CD1c-positive myeloid dendritic cell (primary cell): ENCODE results near the gene DDN.
A peak's percentile ranks its signal among the peaks of the same experiment; 100 is the strongest.

ENCODE experiments used
- DNase-seq: peaks from one replicate; pipeline ENCODE4 v3.0.0-alpha.2; 2016; ENCODE audit errors: extremely low spot score

DDN gene

DNA sequence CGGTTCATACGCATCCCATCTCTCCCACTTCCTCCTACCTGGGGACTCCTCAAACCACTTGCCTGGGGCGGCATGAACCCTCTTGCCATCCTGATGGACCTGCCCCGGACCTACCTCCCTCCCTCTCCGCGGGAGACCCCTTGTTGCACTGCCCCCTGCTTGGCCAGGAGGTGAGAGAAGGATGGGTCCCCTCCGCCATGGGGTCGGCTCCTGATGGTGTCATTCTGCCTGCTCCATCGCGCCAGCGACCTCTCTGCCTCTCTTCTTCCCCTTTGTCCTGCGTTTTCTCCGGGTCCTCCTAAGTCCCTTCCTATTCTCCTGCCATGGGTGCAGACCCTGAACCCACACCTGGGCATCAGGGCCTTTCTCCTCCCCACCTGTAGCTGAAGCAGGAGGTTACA lies 17.4 kb downstream of the DDN start:
- DNase-seq: no peak

DNA sequence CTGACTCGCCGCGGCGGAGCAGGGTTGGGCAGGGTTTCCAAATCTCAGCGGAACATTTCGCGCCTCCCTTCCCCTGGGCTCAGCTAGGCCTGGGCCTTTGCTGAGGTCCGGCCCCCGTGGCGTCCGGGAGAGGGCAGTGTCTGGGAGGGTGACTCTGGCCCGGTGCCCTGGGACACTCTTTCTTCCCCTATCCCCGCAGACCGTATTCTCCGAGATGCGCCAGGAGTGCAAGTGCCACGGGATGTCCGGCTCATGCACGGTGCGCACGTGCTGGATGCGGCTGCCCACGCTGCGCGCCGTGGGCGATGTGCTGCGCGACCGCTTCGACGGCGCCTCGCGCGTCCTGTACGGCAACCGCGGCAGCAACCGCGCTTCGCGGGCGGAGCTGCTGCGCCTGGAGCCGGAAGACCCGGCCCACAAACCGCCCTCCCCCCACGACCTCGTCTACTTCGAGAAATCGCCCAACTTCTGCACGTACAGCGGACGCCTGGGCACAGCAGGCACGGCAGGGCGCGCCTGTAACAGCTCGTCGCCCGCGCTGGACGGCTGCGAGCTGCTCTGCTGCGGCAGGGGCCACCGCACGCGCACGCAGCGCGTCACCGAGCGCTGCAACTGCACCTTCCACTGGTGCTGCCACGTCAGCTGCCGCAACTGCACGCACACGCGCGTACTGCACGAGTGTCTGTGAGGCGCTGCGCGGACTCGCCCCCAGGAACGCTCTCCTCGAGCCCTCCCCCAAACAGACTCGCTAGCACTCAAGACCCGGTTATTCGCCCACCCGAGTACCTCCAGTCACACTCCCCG lies 18.0 kb downstream of the DDN start:
- peak; percentile 80 for DNase-seq

DNA sequence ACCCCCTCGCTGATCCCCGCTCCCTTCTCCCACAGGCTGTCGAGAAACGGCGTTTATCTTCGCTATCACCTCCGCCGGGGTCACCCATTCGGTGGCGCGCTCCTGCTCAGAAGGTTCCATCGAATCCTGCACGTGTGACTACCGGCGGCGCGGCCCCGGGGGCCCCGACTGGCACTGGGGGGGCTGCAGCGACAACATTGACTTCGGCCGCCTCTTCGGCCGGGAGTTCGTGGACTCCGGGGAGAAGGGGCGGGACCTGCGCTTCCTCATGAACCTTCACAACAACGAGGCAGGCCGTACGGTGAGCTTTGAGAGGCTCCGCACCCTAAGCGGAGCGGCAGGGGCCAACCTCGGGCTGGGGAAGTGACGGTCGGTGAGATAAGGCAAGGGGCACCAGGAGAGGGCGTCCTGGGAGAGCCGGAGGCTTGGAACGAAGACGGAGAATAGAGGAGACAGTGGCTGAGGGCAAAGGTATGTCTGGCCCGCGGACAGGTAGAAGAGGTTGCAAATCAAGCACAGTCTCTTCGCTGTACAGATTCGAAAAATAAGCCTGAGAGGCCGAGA lies 18.7 kb downstream of the DDN start:
- DNase-seq: peak; percentile 45

GRCh38 chr12:48979602-48980388 lies 19.4 kb downstream of the DDN start:
- DNase-seq: peak; percentile 39

- DNase-seq: peak; percentile 38
Observed at GRCh38 chr12:48978741-48979601, 20.2 kb downstream of the DDN start.

GRCh38 chr12:48978291-48978740 lies 20.9 kb downstream of the DDN start, which contains the start of gene WNT1:
WNT1 (plus strand) TSS chr12:48978322; CDS start chr12:48978651, 329 bp downstream.
- no peak for DNase-seq

GRCh38 chr12:48977290-48978281 lies 21.6 kb downstream of the DDN start:
- peak; percentile 80 for DNase-seq

- DNase-seq: peak; percentile 51
Observed at GRCh38 chr12:48973941-48974673, 25.1 kb downstream of the DDN start.

- DNase-seq: peak; percentile 60
Observed at GRCh38 chr12:48973531-48973930, 25.6 kb downstream of the DDN start.

DNA sequence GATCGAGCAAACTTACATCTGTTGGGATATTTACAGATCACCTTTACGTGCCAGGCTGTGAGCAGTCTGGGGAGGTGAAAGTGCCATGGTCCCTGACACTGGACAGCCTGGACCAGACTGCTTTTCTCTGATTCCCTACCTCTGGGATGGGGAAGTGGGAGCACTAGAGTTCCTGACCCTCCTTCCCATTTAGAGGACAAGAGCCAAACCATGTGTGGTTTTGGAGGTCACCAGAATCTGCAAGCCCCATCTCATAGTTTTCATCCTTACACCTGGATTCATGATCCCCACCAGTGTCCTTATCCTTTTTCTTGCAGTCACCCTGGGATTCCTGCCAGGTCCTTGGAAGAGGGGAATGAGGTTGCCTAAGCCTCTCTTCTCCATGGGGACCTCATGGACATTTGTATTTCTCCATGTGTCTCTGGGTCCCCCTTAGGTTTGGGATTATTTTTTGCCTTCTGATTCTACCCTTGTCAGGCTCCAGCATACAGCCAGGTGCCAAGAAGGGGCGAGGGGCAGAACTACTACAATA lies 26.2 kb downstream of the DDN start:
- no peak for DNase-seq

DNA sequence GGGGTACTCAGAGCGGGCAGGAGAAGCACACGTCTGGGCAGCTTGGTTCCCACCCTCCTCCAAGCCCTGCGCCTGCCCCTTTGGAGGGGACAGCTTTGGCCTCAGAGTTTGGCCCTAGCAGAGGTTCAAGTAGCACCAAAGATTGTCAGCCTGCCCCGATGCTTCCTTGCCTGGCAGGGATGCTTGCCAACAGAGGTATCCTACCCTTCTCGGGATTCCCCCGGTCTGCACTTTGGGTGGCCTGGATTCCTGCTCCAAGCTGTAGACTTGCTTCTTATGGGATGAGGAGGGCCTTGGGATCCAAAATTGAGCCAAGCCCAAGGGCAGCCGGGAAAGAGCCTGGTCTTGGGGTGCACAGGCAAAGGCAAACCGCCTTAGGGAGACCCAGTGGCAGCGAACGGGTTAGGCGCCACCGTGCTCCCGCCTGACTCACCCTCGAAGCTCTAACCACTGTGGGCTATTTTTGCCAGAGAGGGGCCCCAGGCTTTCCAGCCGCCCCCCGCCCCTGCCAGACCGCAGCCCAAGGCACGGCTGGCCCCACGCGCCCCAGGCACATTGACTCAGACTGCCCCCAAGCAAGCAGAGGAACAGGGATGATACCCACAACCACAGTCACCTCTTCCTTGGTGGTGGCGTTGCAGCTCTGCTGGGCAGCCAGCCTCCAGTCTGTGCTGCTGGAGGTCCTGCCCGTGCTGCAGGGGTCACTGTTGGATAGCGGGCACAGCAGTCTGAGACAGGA lies 26.8 kb downstream of the DDN start:
- no peak for DNase-seq

GRCh38 chr12:48970702-48971334 lies 28.4 kb downstream of the DDN start:
- no peak for DNase-seq

GRCh38 chr12:48969833-48970701 lies 29.1 kb downstream of the DDN start:
- DNase-seq: peak; percentile 30

- DNase-seq: no peak
Observed at GRCh38 chr12:48969160-48969771, 29.9 kb downstream of the DDN start.

DNA sequence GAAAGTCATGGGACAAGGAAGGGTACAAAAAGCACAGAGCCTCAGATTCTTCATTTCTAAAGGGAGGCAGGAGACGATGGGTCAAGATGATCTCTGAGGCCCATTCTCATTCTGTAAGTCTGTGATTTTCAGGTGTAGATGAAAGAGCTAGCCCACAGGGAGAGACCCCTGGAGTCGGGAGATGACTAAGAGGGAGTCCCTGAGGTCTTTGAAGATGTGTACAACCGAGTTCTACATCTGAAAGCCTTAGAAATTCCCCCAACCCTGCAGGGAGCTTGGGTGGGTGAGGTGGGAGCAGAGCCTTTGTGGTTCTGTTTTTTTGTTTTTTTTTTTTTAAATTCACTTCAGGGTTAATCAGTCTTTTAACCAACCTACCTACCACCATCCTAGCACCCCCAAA lies 30.7 kb downstream of the DDN start:
- no peak for DNase-seq

DNA sequence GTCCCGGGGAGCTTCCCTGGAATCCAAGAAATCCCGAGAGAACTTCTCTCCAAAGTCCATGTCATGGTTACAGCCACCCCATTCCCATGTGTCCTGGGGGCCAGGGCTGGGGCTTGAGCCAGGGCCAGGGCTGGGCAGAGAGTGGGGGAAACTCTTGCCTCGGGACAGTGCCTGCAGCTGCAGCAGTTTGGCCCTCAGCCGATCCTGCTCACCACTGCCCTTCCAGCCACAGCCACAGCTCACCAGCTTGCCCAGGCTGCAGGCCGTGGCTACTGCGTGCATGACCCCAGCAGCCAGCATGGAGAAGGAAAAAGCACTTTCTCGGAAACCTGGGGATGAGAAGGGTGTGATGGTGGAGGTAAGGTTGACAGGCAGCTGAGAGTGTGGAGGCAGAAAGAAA lies 31.2 kb downstream of the DDN start:
- no peak for DNase-seq
